ENCODE data around the gene TNFRSF14.

The TNFRSF14 gene

GRCh38 chr1:2556277-2556677, at the start of gene TNFRSF14:
Gene TNFRSF14, plus strand, starts transcription at chr1:2556371. Its CDS starts 294 bp downstream, at chr1:2556665.
- ChIA-PET POLR2A (interaction anchor here (0.8 to 1.5 kb wide), 4 partner anchors 9 to 29 kb away, joined by 3 to 11 read pairs (median 4); no protein-coding TSS in a partner anchor), CTCF (interaction anchor here (0.9 to 2.0 kb wide), 8 partner anchors 8 to 141 kb away, joined by 3 to 10 read pairs (median 4); no protein-coding TSS in a partner anchor)
- DNase-seq (ENCODE audit: extremely low spot score) = peak; percentile 83
- TF ChIP-seq CTCF (IDR thresholded peaks at IDR 0.05; ENCODE audit: control extremely low read depth, extremely low read depth, low read depth, missing control alignments) = no peak

- POLR2A ChIA-PET = interaction anchor here (0.6 kb wide), 1 partner anchor 40 kb away, joined by 3 read pairs; no protein-coding TSS in a partner anchor
Observed at GRCh38 chr1:2506901-2507565, 49.1 kb upstream of the TNFRSF14 start.

GRCh38 chr1:2507744-2508155, 48.4 kb upstream of the TNFRSF14 start:
- POLR2A ChIA-PET = no interaction called here
- TF ChIP-seq CTCF (IDR thresholded peaks at IDR 0.05; ENCODE audit: control extremely low read depth, extremely low read depth, low read depth, missing control alignments) = no peak
- CTCF ChIA-PET = interaction anchor here (1.1 to 1.6 kb wide), 2 partner anchors 12 to 20 kb away, joined by 3 read pairs; no protein-coding TSS in a partner anchor
- no peak for DNase-seq (ENCODE audit: extremely low spot score)

More at GRCh38 chr1:2506901-2507565, 49.1 kb upstream of the TNFRSF14 start:
- DNase-seq (ENCODE audit: extremely low spot score) = no peak
- no peak for TF ChIP-seq CTCF (IDR thresholded peaks at IDR 0.05; ENCODE audit: control extremely low read depth, extremely low read depth, low read depth, missing control alignments)
- CTCF ChIA-PET = interaction anchor here (0.8 to 1.6 kb wide), 3 partner anchors 13 to 19 kb away, joined by 3 read pairs; partner anchors contain the start of gene PANK4

GRCh38 chr1:2508180-2508579, 48.0 kb upstream of the TNFRSF14 start:
- TF ChIP-seq CTCF (IDR thresholded peaks at IDR 0.05; ENCODE audit: control extremely low read depth, extremely low read depth, low read depth, missing control alignments) = no peak
- CTCF ChIA-PET = interaction anchor here (1.6 kb wide), 1 partner anchor 20 kb away, joined by 3 read pairs; no protein-coding TSS in a partner anchor

GRCh38 chr1:2508751-2509150, 47.4 kb upstream of the TNFRSF14 start:
- CTCF ChIA-PET = no interaction called here
- POLR2A ChIA-PET = no interaction called here
- DNase-seq (ENCODE audit: extremely low spot score) = no peak
- TF ChIP-seq CTCF (IDR thresholded peaks at IDR 0.05; ENCODE audit: control extremely low read depth, extremely low read depth, low read depth, missing control alignments) = no peak

More at GRCh38 chr1:2508180-2508579, 48.0 kb upstream of the TNFRSF14 start:
- POLR2A ChIA-PET = no interaction called here
- DNase-seq (ENCODE audit: extremely low spot score) = no peak

- CTCF ChIA-PET = interaction anchor here (1.0 kb wide), 1 partner anchor 95 kb away, joined by 4 read pairs; no protein-coding TSS in a partner anchor
- no peak for DNase-seq (ENCODE audit: extremely low spot score)
- POLR2A ChIA-PET = no interaction called here
- no peak for TF ChIP-seq CTCF (IDR thresholded peaks at IDR 0.05; ENCODE audit: control extremely low read depth, extremely low read depth, low read depth, missing control alignments)
Observed at GRCh38 chr1:2509589-2509988, 46.6 kb upstream of the TNFRSF14 start.

All from GM10248 (cell line).